Ishikawa (cell line): ENCODE data around the gene MIOS.

Source experiments
- CEBPB ChIP-seq: IDR thresholded peaks from 2 replicates; pipeline ENCODE4 v1.6.1; 2012
- CREB1 ChIP-seq: IDR thresholded peaks from 2 replicates; pipeline ENCODE4 v1.6.1; 2012; ENCODE audit warnings: low read depth
- EGR1 ChIP-seq: IDR thresholded peaks from 2 replicates; pipeline ENCODE4 v1.6.1; 2012
- EP300 ChIP-seq: IDR thresholded peaks from 2 replicates; pipeline ENCODE4 v1.6.1; 2012; ENCODE audit warnings: borderline replicate concordance
- FOXM1 ChIP-seq: IDR thresholded peaks from 2 replicates; pipeline ENCODE4 v1.6.1; 2012; ENCODE audit warnings: low read depth, borderline replicate concordance
- NFIC ChIP-seq: IDR thresholded peaks from 2 replicates; pipeline ENCODE4 v1.6.1; 2012
- RAD21 ChIP-seq: IDR thresholded peaks from 2 replicates; pipeline ENCODE4 v1.6.1; 2012; ENCODE audit warnings: low read depth
- REST ChIP-seq: IDR thresholded peaks from 2 replicates; pipeline ENCODE4 v1.6.1; 2012; ENCODE audit warnings: low read depth, mild to moderate bottlenecking
- TAF1 ChIP-seq: IDR thresholded peaks from 2 replicates; pipeline ENCODE4 v1.6.1; 2012; ENCODE audit warnings: low read depth, mild to moderate bottlenecking
- TCF12 ChIP-seq: IDR thresholded peaks from 2 replicates; pipeline ENCODE4 v1.6.1; 2012; ENCODE audit warnings: low read depth
- TEAD4 ChIP-seq: IDR thresholded peaks from 2 replicates; pipeline ENCODE4 v1.6.1; 2012
- YY1 ChIP-seq: IDR thresholded peaks from 2 replicates; pipeline ENCODE4 v1.6.1; 2012; ENCODE audit warnings: low read depth
- ZBTB7A ChIP-seq: IDR thresholded peaks from 2 replicates; pipeline ENCODE4 v1.6.1; 2012; ENCODE audit warnings: low read depth
- TF ChIP-seq, protein P1 (sequence below): IDR thresholded peaks from 2 replicates; pipeline ENCODE4 v1.6.1; 2012
- TF ChIP-seq, protein P2 (sequence below): IDR thresholded peaks from 2 replicates; pipeline ENCODE4 v1.6.1; 2012

Gene MIOS

GRCh38 chr7:7582596-7582995 lies 15.9 kb downstream of the MIOS start:
- TF ChIP-seq NFIC (no peak), TCF12 (no peak), CEBPB (no peak), TEAD4 (no peak), TAF1 (no peak)
- TF ChIP-seq, protein P1, sequence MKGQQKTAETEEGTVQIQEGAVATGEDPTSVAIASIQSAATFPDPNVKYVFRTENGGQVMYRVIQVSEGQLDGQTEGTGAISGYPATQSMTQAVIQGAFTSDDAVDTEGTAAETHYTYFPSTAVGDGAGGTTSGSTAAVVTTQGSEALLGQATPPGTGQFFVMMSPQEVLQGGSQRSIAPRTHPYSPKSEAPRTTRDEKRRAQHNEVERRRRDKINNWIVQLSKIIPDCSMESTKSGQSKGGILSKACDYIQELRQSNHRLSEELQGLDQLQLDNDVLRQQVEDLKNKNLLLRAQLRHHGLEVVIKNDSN: no peak

DNA sequence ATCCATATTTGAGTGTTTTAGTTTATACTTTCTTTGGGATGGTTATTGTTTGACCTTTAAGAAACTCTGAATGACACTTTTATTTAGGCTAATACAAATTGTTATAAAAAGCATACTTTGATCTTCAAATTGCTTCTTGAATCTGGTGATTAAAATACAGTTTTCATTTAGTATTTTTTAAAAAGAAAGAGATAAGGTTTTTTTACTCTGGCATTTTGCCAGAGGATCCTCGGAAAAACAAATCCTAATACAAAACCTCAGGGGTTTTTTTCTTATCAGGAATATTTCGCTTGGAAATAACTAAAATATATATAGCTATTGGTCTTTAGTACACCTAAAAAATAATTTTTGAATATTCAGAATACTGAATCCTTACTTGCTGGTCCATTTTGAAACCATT lies 17.0 kb downstream of the MIOS start:
- TF ChIP-seq EP300 (no peak), CREB1 (no peak), TEAD4 (no peak)
- TF ChIP-seq, protein P2, sequence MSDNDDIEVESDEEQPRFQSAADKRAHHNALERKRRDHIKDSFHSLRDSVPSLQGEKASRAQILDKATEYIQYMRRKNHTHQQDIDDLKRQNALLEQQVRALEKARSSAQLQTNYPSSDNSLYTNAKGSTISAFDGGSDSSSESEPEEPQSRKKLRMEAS: no peak
- TF ChIP-seq, protein P1: no peak

DNA sequence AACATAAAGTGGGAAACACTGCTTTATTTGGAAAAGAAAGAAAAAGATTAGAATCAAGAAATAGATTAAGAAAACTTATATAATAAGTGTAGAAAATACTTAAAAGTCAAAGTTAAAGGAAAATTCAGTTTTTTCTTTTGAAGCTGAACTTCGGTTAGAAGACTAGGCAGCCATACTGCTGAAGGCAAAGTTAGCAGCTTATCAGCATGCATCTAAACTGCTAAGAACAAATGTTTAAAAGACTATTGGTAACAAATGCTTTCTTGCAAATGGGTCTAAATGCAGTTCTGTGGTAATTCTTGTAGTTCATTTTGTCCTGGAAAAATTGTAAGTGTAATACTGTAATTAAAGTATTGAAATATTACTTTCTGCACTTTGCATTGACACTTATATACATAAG lies 18.0 kb downstream of the MIOS start:
- TF ChIP-seq, protein P2: no peak
- no peak for TF ChIP-seq RAD21
- TF ChIP-seq TAF1: no peak
- no peak for TF ChIP-seq CEBPB

- TF ChIP-seq CREB1 (no peak), ZBTB7A (no peak), EP300 (no peak), TAF1 (no peak), TEAD4 (no peak), REST (no peak), CEBPB (no peak), RAD21 (no peak), TCF12 (no peak), NFIC (no peak), FOXM1 (no peak), YY1 (no peak), EGR1 (no peak)
- TF ChIP-seq, protein P1: no peak
- TF ChIP-seq, protein P2: no peak
Observed at GRCh38 chr7:7585241-7585928, 18.7 kb downstream of the MIOS start.

DNA sequence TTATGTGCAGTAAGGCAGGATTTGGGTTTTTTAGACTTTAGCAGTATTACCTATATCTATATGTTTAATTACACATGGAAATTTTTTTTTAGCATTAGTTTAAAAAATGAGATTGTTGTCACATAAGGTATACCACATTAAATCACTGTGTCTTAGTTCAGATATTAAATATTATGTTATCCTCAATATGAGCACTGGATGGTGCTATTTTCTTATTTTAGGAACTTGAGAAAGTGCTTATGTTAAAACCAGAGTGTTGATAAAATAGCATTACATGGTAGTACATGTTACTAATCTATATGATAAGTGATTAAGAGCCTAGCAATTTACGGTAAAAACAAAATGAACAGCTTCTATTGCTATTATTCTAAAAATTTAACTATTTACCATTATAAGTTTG lies 28.8 kb downstream of the MIOS start:
- peak; percentile 44 for TF ChIP-seq RAD21
- TF ChIP-seq REST: no peak

DNA sequence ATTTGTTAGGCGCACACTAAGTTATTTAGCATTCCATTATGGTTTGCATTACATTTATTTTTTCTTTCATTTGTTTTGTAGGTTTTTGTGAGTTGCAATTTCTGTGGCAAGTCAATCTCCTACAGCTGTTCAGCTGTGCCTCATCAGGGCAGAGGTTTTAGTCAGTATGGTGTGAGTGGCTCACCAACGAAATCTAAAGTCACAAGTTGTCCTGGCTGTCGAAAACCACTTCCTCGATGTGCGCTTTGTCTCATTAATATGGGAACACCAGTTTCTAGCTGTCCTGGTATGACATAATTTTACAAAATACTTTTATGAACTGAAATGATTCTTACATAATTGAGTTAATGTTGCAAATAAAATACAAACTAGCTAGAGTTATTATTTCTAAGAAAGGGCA lies 29.5 kb downstream of the MIOS start:
- no peak for TF ChIP-seq RAD21
- no peak for TF ChIP-seq EP300
- TF ChIP-seq, protein P2: no peak
